ENCODE measurements around the gene FAM120C.

The FAM120C gene

GRCh38 chrX:54134269-54134668, 48.8 kb downstream of the FAM120C start:
- no peak for DNase-seq

DNA sequence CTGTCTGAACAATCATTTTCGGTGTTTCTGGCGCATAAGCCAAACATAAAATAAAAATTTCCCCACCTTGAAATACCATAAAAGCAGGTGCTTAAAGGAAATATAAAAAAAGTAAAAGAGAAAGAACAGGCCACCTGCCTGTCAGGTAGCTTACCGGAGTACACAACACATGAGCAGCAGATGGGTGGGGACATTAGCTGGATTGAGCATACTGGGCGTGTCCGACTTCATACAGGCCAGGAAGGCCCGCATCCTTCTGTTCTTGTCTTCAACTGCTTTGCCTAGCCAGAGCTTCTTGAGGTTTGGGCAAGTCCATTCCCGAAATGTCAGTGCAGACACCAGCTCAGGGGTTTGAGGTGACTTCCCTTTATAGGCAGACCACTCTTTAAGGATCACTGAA, 66.7 kb downstream of the FAM120C start:
- no peak for DNase-seq

DNA sequence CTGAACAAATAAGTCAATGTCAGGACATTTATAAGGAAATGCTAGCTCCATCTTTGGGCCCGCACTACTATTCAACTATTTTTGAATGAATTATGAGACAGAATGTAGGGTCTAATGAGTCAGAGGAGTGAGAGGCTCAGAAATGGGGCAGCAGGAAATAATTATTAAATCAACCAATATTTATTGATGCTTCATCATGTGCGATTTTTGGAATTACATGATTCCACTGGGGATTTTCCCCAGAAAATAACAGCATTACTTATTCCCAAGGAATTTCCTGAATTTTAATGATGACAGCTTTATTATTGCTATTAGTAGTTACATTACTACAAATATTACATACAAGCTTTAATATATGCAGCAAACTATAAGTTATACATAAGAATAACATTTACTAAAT, 89.5 kb downstream of the FAM120C start:
- no peak for DNase-seq

DNA sequence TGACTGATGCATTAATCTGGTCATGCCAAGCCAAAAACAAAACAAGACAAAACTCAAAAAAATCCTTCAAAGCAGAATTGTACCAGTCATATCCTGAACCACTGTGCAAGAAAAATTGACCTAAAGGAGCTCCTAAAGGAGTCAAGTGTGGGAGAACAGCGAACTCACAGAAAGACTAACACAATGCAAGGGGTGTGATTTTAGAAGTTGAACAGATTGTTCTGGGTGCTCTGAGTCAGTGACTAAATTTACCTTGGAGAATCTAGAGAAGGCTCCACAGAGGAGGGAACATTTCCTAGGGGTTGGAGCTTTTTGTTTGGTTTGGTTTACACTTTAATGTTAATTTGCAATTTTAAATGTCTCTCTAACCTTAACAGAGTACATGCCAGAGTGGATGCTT, 89.9 kb downstream of the FAM120C start:
- DNase-seq, result no peak

GRCh38 chrX:54090880-54091279, 92.2 kb downstream of the FAM120C start:
- DNase-seq, result no peak

GRCh38 chrX:54089191-54089590, 93.9 kb downstream of the FAM120C start:
- DNase-seq, result no peak

DNA sequence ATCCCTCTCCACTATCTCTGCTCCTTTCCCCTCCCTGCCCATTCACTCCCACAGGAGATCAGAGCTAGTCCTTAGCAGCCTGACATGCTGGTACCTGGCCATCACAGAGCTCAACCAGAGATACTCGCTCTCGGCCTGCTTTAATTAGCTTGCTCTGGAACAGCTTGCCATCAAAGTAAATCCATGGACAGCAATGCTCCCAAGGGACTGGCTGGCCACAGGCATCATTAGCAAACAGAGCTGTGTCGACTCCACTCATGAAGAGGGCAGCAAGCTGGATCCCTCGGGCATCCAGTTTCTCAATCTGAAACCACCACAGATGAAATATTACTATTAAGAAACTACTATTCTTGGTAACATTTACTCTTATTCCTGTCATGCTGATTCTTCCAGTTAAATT, 95.4 kb downstream of the FAM120C start:
- no peak for DNase-seq

GRCh38 chrX:54085666-54086065, 97.4 kb downstream of the FAM120C start:
- no peak for DNase-seq

GRCh38 chrX:54076903-54077302, 106.2 kb downstream of the FAM120C start:
- no peak for DNase-seq

- DNase-seq, result no peak
These were observed 108.2 kb downstream of the FAM120C start for GRCh38 chrX:54074826-54075225.

GRCh38 chrX:54067766-54068165, 115.3 kb downstream of the FAM120C start:
- no peak for DNase-seq

DNA sequence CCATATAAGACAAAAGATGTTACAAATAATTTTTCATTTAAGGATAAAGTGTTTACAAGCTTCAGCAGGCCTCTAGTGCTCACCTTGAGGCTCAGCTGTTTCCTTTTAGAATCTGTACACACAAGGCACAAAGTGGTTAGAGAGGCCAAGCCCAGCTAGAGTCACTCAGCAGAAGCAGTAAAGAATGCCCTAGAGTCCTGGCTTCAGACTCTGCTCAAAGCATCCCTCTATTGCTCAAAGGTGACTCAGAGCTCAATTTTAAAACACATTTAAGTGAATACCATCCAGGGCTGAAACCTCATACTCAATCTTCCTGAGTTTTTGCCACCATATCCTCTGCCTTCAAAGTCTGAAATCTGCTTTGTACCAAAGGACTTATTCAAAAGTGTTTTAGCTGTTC, 116.2 kb downstream of the FAM120C start:
- no peak for DNase-seq

GRCh38 chrX:54064564-54064963, 118.5 kb downstream of the FAM120C start:
- DNase-seq, result no peak

DNA sequence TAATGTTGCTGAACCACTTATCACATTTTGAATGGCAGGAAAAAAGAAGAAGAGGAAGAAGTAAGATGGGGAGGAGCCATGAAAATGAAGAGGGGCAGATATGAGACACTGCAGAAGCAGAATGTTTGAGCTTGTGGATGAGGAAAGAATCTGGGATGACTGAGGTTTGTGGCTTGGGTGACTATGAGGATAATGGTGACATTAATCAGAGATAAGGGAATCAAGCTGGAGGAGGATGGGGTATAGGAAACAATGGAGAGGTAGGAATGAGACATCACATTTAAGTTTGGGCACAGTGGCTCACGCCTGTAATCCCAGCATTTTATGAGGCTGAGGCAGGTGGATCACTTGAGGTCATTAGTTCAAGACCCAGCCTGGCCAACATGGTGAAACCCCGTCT, 119.7 kb downstream of the FAM120C start:
- DNase-seq, result no peak

- DNase-seq, result no peak
These were observed 133.3 kb downstream of the FAM120C start for GRCh38 chrX:54049801-54050200.

DNA sequence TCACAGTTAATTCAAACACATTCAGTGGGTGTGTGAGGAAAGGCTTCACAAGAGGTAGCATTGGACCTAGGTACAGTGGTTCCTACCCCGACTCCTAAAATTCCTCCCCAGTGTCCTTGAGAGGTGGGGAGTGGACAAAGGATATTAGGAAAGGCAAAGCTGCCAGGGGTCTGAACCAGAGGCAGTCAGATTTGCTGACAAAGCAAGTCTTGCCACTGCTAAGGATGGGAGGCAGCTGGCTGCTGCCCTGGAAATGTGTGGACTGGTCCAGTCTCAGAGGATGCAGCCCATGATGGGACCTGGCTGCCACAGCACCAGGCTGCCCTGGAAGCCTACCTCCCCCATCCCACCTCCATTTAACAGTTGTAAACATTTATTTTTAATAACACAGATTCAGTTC, 134.6 kb downstream of the FAM120C start:
- no peak for DNase-seq

- no peak for DNase-seq
These were observed 137.4 kb downstream of the FAM120C start for GRCh38 chrX:54045563-54046228.

DNA sequence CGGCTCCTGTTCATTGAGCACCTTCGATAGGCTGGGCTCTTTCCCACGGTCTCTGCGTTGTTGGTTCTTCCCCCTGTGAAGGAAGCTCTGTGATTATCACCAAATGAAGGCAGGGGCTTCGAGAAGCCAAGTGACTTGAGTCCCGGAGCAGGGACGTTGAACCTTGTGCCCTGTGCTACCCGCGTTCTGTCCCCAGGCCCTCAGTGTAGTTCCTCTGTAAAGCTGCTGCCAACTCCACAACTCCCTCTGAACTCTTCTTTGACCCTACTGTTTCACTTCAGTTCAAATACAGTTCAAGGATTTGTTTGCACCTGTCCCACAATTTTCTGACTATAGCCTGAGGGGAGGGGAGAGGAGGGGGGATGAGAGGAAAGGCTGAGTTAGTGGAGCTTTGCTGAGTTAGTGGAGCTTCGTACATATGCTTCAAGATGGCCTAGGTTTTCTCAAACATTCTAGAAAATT, 138.1 kb downstream of the FAM120C start:
- no peak for DNase-seq

GRCh38 chrX:54044126-54044876, 138.8 kb downstream of the FAM120C start, which contains the start of gene PHF8:
TSS of gene PHF8 (minus strand) at chrX:54044473. CDS start at chrX:54042728, 1,745 bp downstream.
- peak; percentile 82 to 93 (median 88) for DNase-seq

DNA sequence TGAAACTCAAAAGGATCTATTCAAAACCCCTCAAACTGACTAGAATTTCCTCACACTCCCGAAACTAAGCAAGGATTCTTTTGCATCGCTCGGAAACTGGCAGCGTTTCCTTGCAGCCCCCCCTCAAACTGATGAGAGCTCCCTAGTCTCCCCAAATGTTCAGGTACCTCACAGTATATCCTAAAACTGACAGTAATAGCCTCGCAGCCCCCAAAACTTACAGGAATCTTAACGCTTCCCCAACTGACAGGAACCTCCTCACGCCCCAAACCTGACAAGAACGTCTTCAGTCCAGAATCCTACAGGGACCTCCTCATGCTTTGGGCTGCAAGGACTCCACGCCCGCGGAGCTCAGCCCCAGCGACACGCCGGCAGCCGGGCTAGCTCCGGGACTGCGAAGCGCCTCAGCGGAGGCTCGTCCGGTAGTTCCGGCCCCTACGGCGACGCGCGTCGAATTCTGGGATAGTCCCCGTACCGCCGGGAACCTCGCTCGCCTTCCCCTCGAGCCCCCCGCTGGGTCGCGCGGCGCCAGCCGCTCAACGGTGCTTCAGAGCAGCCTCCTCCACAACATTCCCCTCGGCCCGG, 139.4 kb downstream of the FAM120C start:
- peak; percentile 5 to 41 (median 24) for DNase-seq

DNA sequence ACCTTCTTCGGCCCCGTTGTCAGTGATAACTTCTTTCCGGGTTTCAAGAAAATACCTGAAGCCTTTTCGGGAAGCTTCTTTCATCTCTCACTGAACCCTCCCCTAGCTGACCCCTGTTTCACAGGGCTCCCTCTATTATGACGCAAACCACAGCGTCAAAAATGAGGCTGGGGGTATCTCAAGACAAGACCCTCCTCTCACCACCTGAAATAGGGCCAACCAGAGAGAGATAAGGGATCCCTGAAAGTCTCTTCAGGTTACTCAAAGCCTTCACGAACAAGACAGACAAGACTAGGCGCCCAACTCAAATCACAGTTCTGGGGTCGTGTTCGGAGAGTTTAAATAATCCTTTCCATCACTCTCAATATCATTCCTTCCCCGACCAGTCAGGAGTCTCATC, 140.0 kb downstream of the FAM120C start:
- no peak for DNase-seq

- peak in 3 of 4 experiments; percentile 0 to 16 (median 9) for DNase-seq
These were observed 140.4 kb downstream of the FAM120C start for GRCh38 chrX:54042609-54043021.

- no peak for DNase-seq
These were observed 152.7 kb downstream of the FAM120C start for GRCh38 chrX:54030329-54030728.
